SIG-M5 (cell line): ENCODE results near the gene WDFY4.
A peak's percentile ranks its signal among the peaks of the same experiment; 100 is the strongest.
"Not testable (repeated sequence)": the region's sequence is repeated elsewhere in the genome, so short reads cannot be mapped to it uniquely, and the experiment has no call there.

Source experiments
- DNase-seq: peaks from one replicate; lab custom pipeline; 2025; lab: John Stamatoyannopoulos, UW

Gene WDFY4, protein sequence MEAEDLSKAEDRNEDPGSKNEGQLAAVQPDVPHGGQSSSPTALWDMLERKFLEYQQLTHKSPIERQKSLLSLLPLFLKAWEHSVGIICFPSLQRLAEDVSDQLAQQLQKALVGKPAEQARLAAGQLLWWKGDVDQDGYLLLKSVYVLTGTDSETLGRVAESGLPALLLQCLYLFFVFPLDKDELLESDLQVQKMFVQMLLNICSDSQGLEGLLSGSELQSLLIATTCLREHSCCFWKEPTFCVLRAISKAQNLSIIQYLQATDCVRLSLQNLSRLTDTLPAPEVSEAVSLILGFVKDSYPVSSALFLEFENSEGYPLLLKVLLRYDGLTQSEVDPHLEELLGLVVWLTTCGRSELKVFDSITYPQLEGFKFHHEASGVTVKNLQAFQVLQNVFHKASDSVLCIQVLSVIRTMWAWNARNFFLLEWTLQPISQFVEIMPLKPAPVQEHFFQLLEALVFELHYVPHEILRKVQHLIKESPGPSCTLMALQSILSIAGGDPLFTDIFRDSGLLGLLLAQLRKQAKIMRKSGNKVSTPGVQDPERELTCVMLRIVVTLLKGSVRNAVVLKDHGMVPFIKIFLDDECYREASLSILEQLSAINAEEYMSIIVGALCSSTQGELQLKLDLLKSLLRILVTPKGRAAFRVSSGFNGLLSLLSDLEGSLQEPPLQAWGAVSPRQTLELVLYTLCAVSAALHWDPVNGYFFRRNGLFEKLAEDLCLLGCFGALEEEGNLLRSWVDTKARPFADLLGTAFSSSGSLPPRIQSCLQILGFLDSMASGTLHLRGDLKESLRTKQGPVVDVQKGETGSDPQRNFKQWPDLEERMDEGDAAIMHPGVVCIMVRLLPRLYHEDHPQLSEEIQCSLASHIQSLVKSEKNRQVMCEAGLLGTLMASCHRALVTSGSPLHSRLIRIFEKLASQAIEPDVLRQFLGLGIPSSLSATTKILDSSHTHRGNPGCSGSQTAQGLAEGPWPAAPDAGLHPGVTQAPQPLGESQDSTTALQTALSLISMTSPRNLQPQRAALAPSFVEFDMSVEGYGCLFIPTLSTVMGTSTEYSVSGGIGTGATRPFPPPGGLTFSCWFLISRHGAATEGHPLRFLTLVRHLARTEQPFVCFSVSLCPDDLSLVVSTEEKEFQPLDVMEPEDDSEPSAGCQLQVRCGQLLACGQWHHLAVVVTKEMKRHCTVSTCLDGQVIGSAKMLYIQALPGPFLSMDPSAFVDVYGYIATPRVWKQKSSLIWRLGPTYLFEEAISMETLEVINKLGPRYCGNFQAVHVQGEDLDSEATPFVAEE (N-terminal part only)

DNA sequence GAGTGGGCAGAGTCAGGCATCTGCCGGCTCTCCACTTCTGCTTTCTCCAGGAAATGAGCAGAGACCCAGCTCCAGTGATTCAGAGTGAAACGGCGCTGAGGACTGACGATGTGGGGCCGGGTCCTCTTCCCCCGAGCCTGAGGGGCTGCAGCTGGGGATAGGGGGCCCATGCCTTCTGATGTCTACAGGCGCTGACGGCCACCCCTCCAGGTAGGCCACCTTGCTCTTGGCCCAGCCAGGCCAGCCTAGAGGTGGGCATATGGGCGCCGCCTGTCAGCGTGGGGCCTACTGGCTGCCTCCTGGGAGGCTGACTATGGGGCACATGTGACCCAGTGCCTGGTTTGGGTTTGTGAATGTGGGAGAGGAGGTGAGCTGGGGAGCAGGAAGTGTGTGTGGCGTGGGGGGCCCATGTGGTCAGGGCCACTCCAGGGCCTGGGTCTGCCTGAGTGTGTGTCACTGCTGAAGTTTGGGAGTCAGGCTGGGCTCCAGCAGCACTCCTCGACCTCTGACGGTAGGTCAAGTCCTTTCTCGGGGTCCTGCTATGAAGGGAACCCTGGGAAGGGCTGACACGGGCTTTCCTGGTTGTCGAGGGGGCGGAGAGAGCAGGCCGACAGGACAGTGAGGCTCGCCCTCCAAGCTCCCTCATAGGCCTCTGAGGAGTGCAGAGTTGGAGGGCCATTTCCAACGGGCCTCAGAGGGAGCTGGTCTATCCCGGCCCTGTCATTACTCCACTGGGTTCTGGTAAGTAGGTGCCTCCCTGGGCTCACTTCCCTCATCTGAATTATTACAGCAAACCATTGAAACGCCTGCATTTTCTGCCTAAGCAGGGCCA is at the start of gene WDFY4:
Gene WDFY4, plus strand, starts transcription at position 82 of the 832 bp plus-strand sequence. CDS start 24,860 bp downstream, outside the sequence.
- DNase-seq: peak; percentile 6

DNA sequence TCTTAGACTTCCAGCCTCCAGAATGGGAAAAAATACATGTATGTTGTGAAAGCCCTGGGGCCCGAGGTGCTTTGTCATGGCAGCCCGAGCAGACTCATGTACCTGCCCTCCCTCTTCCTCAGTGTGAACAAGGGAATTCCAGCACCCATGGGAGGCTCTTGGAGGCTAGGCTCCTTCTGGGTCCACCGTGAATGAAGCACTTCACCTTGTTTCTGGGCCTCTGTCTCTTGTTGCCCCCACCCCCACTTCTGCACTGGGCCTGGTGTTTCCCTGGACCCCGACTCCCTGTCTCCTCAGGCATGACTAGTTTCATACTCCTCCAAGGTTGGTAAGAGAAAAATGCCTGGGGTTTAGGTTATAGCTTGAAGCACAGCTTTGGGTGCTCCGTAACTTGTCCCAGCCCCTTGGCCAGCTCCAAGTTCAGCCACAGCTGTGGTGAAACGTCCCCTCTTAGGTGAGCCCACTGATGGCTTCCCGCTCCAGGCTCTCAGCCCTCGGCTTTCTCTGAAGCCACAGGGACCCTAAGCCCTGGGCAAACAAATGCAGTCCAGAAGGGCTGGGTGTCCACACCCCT is 49.6 kb upstream of the WDFY4 start:
- no peak for DNase-seq

DNA sequence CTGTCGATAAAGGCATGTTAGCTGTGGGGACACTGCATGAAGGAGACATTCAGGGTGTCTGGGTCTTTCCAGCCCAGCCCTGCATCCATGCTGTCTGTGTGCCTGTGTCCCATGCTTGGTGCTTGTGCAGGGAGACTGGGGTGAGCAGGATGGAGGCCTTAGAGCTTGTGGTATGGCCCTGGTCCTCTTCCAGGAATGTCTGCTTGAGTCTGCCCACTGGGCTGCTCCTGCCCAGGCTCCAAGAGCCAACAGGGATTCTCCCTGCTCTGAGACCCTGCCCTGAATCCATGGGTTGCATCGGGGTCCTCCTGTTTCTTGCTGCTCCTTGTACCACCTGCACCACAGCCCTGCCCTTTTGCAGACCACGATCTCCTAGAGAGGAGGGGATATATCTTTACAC is 48.4 kb upstream of the WDFY4 start:
- DNase-seq: no peak

DNA sequence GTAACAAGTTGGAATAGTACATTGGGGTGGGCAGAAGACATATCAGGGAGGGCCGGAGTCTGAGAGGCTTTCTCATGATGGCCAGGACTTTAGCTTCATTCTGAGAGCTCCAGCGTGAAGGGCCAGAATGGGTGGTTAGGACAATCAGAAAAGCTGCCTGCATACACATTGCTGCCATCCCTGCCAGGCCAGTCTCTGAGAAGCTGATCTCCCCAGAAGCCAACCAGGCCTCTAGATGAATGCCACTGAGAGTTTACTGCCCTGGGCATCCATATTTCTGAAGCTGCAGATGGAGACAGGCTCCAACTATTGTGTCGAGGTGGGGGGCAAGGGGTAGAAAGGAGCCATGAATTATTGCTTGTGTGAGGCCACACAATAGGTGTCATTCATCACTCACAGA is 47.8 kb upstream of the WDFY4 start:
- DNase-seq: no peak

DNA sequence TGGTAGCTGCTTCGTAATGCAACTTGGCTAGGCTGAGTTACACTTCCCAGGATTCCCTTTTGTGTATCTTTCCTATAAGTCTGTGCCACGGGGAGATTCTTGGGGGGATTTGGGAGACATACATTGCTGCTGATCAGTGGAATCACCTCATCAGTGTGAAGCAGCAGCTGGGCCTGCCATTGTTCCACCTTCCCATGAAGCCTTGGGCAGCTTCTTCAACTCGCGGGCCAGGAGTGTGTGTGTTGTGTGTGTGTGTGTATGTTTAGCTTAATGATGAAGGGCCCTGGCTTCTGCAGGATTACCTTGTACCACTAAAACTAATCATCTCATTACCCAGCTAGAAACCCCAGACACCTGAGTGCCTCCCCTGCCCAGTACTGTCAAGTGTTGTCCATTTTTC is 46.5 kb upstream of the WDFY4 start:
- no peak for DNase-seq

DNA sequence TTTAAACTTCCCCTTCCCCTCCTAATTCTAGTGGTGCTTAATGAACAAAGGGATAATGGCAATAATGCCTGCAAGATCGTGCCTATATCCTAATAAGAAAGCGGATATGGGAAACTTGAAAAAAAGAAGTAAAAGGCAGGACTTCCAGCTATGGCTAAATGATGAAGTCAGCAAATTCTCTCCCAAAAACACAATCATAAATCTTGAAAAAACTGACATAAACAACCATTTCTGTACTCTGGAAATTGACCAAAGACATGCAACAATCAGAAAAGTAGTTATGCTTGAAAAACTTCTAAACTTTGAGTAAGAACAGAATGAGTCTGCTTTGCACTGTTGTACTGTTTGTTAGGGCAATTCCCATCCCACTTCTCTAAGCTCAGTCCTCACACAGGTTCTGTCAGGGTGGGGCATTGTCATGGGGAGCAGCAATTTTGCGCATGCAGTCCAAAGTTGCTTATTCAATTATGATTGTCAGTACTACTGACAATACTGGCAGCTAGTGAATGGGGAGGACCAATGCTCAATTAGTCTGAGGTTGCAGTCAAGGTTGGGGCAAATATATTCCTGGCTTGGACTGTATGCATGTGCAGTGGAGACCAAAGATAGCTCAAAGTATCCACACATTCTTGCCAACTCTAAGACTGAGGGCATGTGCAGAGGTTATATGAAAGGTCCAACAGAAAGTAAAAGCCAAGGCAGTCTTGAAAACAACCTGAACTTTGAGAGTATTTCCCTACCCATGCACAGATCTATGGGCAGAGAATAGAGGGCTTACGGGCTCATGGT is 45.7 kb upstream of the WDFY4 start:
- DNase-seq: no peak

DNA sequence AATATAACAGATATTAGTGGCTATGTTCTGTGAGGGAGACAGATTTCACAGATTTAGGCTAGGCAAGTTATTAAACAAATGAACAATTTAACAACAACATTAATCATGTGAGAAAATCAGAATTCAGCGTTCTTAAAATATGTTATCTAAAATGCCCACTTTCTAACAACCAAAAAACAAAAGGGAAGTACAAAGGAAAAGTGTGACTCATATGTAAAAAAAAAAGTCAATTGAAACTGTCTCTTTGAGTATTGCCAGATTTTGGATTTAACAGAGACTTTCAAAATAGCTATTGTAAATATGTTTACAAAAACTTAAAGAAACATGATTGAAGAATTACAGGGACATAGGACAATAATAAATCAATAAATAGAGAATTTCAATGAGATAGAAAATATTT is 45.0 kb upstream of the WDFY4 start:
- DNase-seq: no peak

DNA sequence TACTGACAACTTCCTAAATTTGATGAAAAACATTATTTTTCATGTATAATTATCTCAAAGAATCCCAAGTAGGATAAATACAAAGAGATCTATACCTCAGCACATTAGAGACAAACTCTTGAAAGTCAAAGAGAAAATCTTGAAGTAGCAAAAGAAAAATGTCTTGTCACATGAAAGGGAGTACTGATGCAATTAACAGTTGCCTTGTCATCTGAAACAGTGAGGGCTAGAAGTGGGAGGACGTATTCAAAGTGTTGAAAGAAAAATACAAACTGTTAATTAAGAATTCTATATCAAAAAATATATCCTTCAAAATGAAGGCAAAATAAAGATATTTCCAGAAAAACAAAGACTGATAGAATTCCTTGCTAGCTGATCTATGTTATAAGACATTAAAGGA is 44.3 kb upstream of the WDFY4 start:
- DNase-seq: no peak

DNA sequence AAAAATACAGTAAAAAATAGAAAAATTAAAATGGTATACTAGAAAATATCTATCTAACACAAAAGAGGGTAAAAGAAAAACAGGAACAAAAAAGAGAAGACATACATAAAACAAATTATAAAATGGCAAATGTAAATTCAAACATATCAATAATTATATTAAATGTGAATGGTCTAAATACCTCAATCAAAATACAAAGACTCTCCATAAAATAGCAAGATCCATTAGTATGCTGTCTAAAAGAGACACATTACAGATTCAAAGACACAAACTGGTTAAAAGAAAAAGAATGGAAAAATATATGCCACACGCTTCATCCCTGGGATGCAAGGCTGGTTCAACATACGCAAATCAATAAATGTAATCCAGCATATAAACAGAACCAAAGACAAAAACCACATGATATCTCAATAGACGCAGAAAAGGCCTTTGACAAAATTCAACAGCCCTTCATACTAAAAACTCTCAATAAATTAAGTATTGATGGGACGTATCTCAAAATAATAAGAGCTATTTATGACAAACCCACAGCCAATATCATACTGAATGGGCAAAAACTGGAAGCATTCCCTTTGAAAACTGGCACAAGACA is 43.5 kb upstream of the WDFY4 start:
- DNase-seq: not testable (repeated sequence)

DNA sequence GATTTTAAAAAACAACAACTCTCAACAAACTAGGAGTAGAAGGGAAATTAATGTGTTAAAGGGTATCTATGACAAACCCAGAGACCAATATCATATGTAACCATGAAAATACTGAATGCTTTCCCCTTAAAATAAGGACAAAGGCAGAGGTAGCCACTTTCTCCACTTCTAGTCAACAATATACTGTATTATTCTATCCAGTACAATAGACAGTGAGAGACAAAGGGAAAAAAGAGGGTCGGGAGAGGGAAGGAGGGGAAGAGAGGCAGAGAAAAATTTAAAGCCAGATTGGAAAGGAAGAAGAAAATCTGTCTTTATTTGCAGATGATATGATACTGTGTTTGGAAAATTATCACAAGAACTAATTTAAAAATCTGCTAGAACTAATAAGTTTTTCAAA is 39.1 kb upstream of the WDFY4 start:
- no peak for DNase-seq

DNA sequence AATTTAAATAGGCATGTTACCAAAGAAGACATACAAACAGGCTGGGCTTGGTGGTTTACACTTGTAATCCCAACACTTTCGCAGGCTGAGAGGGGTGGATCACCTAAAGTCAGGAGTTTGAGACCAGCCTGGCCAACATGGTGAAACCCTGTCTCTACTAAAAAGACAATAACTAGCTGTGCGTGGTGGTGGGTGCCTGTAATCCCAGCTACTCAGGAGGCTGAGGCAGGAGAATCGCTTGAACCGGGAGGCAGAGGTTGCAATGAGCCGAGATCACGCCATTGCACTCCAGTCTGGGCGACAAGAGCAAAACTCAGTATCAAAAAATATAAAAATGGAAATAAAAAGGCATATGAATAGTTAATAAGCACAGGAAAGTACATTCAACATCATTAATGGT is 37.6 kb upstream of the WDFY4 start:
- DNase-seq: not testable (repeated sequence)

DNA sequence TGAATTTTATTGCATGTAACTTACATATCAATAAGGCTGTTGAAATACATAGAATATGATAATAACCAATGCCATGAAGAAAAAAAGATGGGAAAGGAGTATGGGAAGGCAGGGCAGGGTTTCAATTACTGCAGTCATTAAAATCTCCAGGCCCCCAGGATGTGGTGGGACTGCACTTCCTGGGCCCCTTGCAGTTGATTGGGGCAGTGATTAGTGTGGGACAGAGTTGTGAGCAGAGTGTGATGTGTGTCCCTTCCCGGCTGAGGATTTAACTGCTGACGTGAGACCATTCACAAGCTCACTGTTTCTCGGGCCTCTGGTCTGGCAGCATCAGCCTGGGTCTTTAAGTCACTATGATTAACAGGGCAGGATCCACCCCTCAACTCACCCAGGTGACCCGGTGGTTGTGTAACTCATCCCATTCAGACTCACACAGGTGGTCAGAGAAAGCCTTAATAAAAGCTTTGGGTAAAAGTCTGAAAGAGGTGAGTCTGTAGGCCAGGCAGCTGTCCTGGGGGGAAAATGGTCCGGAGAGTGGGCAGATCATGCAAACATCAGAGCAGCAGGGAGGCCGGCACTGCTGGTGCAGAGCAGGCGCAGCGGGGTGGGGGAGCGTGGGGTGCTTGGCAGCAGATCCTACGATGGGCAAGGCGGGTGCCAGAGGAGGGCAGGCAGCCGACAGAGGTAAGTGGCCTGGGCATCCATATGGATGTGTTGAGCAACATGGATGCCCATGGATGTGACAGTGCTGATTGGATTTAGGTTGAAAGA is 36.3 kb upstream of the WDFY4 start:
- no peak for DNase-seq

DNA sequence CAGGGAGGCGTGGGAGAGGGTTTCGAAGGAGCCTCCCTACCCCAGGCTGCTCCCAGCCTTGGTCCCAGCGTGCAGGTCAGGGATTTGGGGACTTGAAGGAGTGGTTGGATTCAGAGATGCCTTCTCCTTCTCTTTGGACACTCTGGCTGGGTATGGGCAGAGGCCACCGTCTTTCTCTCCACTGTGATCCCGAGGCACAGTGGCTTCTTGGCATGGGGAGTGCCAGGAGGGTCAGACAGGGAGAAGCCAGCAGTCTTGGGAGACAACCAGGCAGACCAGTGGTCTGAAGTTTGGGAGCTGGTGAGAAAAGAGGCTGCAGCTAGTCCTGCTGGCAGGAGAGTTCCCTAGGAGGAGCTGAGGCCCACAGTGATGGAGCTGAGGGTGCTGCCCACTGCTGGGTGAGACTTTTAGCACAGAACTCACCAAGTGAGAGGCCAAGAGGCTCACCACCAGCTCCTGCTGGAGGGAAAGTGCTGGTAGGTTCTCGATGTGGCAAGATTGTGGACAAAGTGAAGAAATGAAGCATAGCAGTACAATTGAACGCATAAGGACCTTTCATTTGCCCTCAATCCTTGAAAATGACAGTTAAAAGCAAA is 35.2 kb upstream of the WDFY4 start:
- no peak for DNase-seq

DNA sequence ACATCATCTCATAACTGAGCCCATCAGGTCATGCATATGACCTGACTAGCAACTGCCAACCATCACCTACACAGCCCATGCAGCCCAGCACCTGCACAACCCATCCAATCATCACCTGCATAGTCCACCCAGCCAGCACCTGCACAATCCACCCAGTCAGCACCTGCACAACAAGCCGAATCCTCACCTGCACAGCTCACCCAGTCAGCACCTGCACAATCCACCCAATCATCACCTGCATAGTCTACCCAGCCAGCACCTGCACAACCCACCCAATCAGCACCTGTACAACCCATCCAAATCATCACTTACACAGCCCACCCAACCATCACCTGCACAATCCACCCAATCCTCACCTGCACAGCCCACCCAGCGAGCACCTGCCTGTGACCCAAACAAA is 33.4 kb upstream of the WDFY4 start:
- DNase-seq: no peak

DNA sequence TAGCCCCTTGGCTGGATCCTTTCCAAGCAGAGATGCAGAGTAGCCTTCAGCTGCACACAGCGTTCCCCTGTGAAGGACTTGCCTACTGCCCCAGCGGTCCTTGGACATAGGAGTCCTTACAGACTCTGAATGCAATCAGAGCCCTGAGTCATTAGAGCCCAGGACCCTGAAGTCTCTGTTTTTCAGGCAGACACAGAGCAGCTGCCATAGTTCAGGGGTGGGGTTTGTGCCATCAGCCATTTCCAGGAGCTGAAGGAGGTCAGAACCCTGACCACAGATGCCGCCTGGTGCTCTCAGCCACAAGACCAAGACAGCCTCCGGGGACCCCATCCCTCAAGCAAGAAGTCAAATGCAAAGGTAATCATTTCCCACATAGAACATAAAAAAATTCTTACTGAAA is 32.8 kb upstream of the WDFY4 start:
- DNase-seq: no peak

DNA sequence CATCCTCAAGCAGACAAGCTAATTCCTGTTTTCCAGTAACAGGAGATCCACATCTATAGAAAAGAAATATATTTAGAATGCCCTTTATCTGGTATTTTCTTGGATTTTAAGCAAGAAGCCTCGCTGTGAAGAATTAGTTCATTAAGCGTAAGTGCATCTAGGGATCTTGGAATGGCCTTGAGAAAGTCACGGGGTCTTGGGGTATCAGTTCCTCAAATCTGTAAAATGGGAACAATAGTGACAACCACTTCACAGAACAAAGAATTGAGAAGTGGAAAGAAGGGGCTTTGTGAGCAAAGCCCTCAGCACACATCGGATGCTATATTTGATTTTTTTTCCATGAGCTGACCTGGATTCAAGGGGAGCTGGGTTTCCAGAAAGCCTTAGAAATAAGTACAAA is 32.3 kb upstream of the WDFY4 start:
- DNase-seq: no peak

DNA sequence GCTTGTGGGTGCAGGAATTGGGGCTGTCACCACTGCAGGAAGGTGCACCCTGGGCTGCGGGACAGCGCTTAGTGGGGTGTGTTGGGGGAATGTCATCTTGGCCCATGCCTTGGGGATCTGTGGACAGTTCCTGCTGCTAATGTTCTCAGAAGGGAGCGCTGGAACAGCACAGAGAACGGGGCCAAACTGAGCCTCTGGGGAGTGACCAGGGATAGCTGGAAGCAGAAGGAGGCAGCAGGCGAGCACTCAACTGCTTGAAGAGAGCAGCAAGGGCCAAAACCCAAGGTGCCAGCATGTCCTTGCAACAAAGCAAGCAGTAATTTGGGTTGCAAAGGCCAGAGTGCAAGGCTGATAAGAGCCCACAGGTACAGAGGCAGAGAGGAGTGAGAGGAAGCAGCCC is 31.3 kb upstream of the WDFY4 start:
- DNase-seq: no peak

DNA sequence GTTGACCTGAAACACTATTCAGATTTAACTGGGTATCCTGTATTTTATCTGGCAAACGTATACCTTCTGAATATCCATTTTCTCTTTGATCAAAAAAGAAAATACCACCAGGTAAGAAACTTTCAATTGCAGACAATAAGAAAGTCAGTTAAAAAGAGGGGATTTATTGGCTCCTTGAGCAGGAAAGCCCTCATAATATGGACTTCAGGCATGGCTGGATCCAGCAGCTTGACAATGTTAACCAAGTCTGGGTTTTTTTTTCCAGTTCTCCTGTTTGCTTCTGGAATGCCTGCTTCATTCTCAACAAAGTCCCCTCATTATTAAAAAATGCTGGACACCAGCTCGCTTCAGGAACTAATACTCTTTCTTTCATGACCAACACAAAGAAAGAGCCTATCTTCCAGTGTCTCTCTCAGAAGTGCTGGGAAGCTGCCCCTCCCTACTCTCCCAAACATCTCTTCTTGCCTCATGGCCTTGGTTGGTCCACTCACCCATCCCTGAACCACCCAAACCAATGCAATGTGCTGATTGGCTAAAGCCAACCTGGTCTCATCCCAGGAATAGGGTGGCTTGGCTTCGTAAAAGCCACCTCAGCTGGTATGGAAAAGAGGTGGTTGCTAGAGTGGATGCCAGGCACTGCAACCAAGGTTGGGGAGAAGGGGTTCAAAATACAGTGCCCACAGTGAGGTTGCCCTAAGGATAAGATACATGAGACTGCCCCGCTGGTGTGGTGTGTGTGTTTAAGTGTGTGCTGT is 30.6 kb upstream of the WDFY4 start:
- DNase-seq: no peak
